HEK293 (cell line): ENCODE results near the gene IGLON5.

Experiments
- CTCF ChIA-PET: fragments of 350-600 bp; formaldehyde crosslinking; extraction: SDS; loops from one replicate; lab custom pipeline; 2021; ENCODE audit warnings: antibody characterized with exemption; lab: Yijun Ruan, JAX
- POLR2A ChIA-PET: fragments of 300-600 bp; formaldehyde crosslinking; extraction: SDS; loops from one replicate; lab custom pipeline; 2020; ENCODE audit warnings: antibody characterized with exemption, inconsistent platforms; lab: Yijun Ruan, JAX
- H3K27ac ChIP-seq: fragments of 200-500 bp; sonication (Bioruptor generic); 2 replicates; pipeline ENCODE4 v1.5.1; 2014; ENCODE audit warnings: low read depth, low read length, control low read depth, inconsistent platforms; ENCODE audit errors: extremely low read depth
- H3K36me3 ChIP-seq, 2 experiments: fragments of 200-500 bp in 1 of 2; sonication (Bioruptor generic) in 1 of 2; 1 replicate in 1 of 2; 2 replicates in 1 of 2; pipeline ENCODE4 v1.5.1; 2014 to 2017; ENCODE audit warnings: inconsistent platforms in 2 of 2, low read length in 2 of 2; ENCODE audit not compliant: control insufficient read depth in 2 of 2, insufficient read depth in 1 of 2
- H3K4me1 ChIP-seq: fragments of 200-500 bp; sonication (Bioruptor generic); 2 replicates; pipeline ENCODE4 v1.5.1; 2014; ENCODE audit warnings: mild to moderate bottlenecking, low read length, inconsistent platforms; ENCODE audit not compliant: control insufficient read depth, insufficient read depth
- H3K4me3 ChIP-seq: 2 replicates; pipeline ENCODE4 v1.5.1; 2011; ENCODE audit warnings: low read depth, mild to moderate bottlenecking, control low read depth, low read length, moderate library complexity
- H3K9me3 ChIP-seq: fragments of 200-500 bp; sonication (Bioruptor generic); 2 replicates; pipeline ENCODE4 v1.5.1; 2014; ENCODE audit warnings: low read depth, low read length, inconsistent platforms; ENCODE audit not compliant: control insufficient read depth, insufficient read depth
- CTCF ChIP-seq: fragments of 450-650 bp; formaldehyde crosslinking; IDR thresholded peaks from 2 replicates; pipeline ENCODE4 v1.5.1; 2016; ENCODE audit warnings: missing biosample characterization, missing genetic modification characterization
- GLIS1 ChIP-seq: fragments of 450-650 bp; formaldehyde crosslinking; IDR thresholded peaks from 2 replicates; pipeline ENCODE4 v1.5.1; 2016; ENCODE audit warnings: missing biosample characterization, missing genetic modification characterization
- KLF1 ChIP-seq: fragments of 450-650 bp; formaldehyde crosslinking; IDR thresholded peaks from 2 replicates; pipeline ENCODE4 v1.5.1; 2016; ENCODE audit warnings: missing biosample characterization, missing genetic modification characterization
- PRDM1 ChIP-seq: fragments of 450-650 bp; formaldehyde crosslinking; IDR thresholded peaks from 2 replicates; pipeline ENCODE4; 2016; ENCODE audit warnings: missing biosample characterization, missing genetic modification characterization
- PRDM6 ChIP-seq: fragments of 450-650 bp; formaldehyde crosslinking; IDR thresholded peaks from 2 replicates; pipeline ENCODE4 v1.5.1; 2017; ENCODE audit warnings: missing biosample characterization, missing genetic modification characterization
- SALL2 ChIP-seq: fragments of 450-650 bp; formaldehyde crosslinking; IDR thresholded peaks from 2 replicates; pipeline ENCODE4 v1.5.0; 2017; ENCODE audit warnings: missing biosample characterization, mild to moderate bottlenecking, missing genetic modification characterization, borderline replicate concordance
- ZFP3 ChIP-seq: fragments of 450-650 bp; formaldehyde crosslinking; IDR thresholded peaks from 2 replicates; pipeline ENCODE4 v1.5.1; 2016; ENCODE audit warnings: low read depth, missing biosample characterization, missing genetic modification characterization
- ZFP37 ChIP-seq: fragments of 450-650 bp; formaldehyde crosslinking; IDR thresholded peaks from 2 replicates; pipeline ENCODE4 v1.5.1; 2016; ENCODE audit warnings: missing biosample characterization, missing genetic modification characterization
- ZNF18 ChIP-seq: fragments of 450-650 bp; formaldehyde crosslinking; IDR thresholded peaks from 2 replicates; pipeline ENCODE4 v1.5.1; 2016; ENCODE audit warnings: missing biosample characterization, missing genetic modification characterization
- ZNF280C ChIP-seq: fragments of 450-650 bp; formaldehyde crosslinking; IDR thresholded peaks from 2 replicates; pipeline ENCODE4 v1.5.1; 2016; ENCODE audit warnings: missing biosample characterization, missing genetic modification characterization
- ZNF362 ChIP-seq: fragments of 450-650 bp; formaldehyde crosslinking; IDR thresholded peaks from 2 replicates; pipeline ENCODE4 v1.5.1; 2016; ENCODE audit warnings: missing biosample characterization, missing genetic modification characterization
- ZNF416 ChIP-seq: fragments of 450-650 bp; formaldehyde crosslinking; IDR thresholded peaks from 2 replicates; pipeline ENCODE4 v1.5.1; 2016; ENCODE audit warnings: missing biosample characterization, missing genetic modification characterization
- ZNF426 ChIP-seq: fragments of 450-650 bp; formaldehyde crosslinking; IDR thresholded peaks from 2 replicates; pipeline ENCODE4 v1.5.1; 2017; ENCODE audit warnings: missing biosample characterization, missing genetic modification characterization, mild to moderate bottlenecking, inconsistent platforms, moderate library complexity
- ZNF596 ChIP-seq: fragments of 450-650 bp; IDR thresholded peaks from 2 replicates; pipeline ENCODE4 v1.5.0; 2018; ENCODE audit warnings: missing biosample characterization, mild to moderate bottlenecking, missing genetic modification characterization, moderate library complexity
- ZNF624 ChIP-seq: fragments of 450-650 bp; formaldehyde crosslinking; IDR thresholded peaks from 2 replicates; pipeline ENCODE4 v1.5.1; 2017; ENCODE audit warnings: missing biosample characterization, missing genetic modification characterization
- ZNF677 ChIP-seq: fragments of 450-650 bp; IDR thresholded peaks from 2 replicates; pipeline ENCODE4 v1.5.0; 2018; ENCODE audit warnings: missing biosample characterization, mild to moderate bottlenecking, missing genetic modification characterization, moderate library complexity
- ZNF791 ChIP-seq: fragments of 450-650 bp; formaldehyde crosslinking; IDR thresholded peaks from 2 replicates; pipeline ENCODE4 v1.5.1; 2016; ENCODE audit warnings: missing biosample characterization, missing genetic modification characterization

IGLON5 gene

GRCh38 chr19:51327066-51328001, 15.9 kb downstream of the IGLON5 start:
- TF ChIP-seq ZNF426 (tag by site-specific recombination), result no peak
- no peak for TF ChIP-seq ZNF416
- no peak for TF ChIP-seq ZFP37 (tag by site-specific recombination)
- TF ChIP-seq, all 188 proteins: peak for 0
- Histone ChIP-seq H3K4me1 (no peaks in the 10 kb centered on the region), H3K4me3 (peak overlapping the region; percentile 2; the same call in 1 of the 2 replicates), H3K27ac (no peak overlapping the region; the same call in 1 of the 2 replicates), H3K9me3 (no peaks in the 10 kb centered on the region), H3K36me3 (no peaks in the 10 kb centered on the region)
- ChIA-PET CTCF (interaction anchor here (0.5 to 1.4 kb wide), 6 partner anchors 10 to 140 kb away, joined by 3 to 5 read pairs (median 3); no protein-coding TSS in a partner anchor), POLR2A (interaction anchor here (2.4 kb wide), 1 partner anchor 13 kb away, joined by 9 read pairs; no protein-coding TSS in a partner anchor)

GRCh38 chr19:51329411-51329810, 18.0 kb downstream of the IGLON5 start:
- ChIA-PET CTCF (interaction anchor here (0.7 to 1.6 kb wide), 2 partner anchors 9 to 173 kb away, joined by 3 to 4 read pairs; no protein-coding TSS in a partner anchor), POLR2A (interaction anchor here (2.4 kb wide), 1 partner anchor 11 kb away, joined by 9 read pairs; no protein-coding TSS in a partner anchor)
- no peak overlapping the region for H3K4me3 ChIP-seq
- no peaks in the 10 kb centered on the region for H3K4me1 ChIP-seq
- H3K9me3 ChIP-seq, result no peaks in the 10 kb centered on the region
- no peaks in the 10 kb centered on the region for H3K36me3 ChIP-seq
- H3K27ac ChIP-seq, result no peak overlapping the region
- TF ChIP-seq PRDM1 (tag by site-specific recombination) (no peak), ZFP3 (tag by site-specific recombination) (no peak), ZNF624 (tag by site-specific recombination) (no peak)

GRCh38 chr19:51330366-51330765, 18.9 kb downstream of the IGLON5 start:
- H3K9me3 ChIP-seq, result no peaks in the 10 kb centered on the region
- no peaks in the 10 kb centered on the region for H3K36me3 ChIP-seq
- no peaks in the 10 kb centered on the region for H3K4me1 ChIP-seq
- POLR2A ChIA-PET, result interaction anchor here (0.6 to 1.0 kb wide), 2 partner anchors 9 to 1478 kb away, joined by 3 to 4 read pairs; no protein-coding TSS in a partner anchor
- CTCF ChIA-PET, result interaction anchor here (1.2 kb wide), 1 partner anchor 15 kb away, joined by 4 read pairs; no protein-coding TSS in a partner anchor
- no peak overlapping the region for H3K27ac ChIP-seq
- no peak overlapping the region for H3K4me3 ChIP-seq
- no peak for TF ChIP-seq ZNF677
- no peak for TF ChIP-seq SALL2 (tag by site-specific recombination)
- no peak for TF ChIP-seq GLIS1 (tag by site-specific recombination)
- TF ChIP-seq ZNF416, result no peak
- no peak for TF ChIP-seq CTCF (tag by site-specific recombination)
- no peak for TF ChIP-seq ZNF791 (tag by site-specific recombination)
- TF ChIP-seq ZNF596 (tag by site-specific recombination), result no peak
- no peak for TF ChIP-seq ZNF280C (tag by site-specific recombination)
- no peak for TF ChIP-seq KLF1 (tag by site-specific recombination)
- no peak for TF ChIP-seq ZNF362
- no peak for TF ChIP-seq ZNF18
- TF ChIP-seq PRDM6, result no peak
